Measurements from ENCODE around the gene TXNDC11. TPM values are rescaled to one million over a fixed set of nuclear protein-coding genes. Genes with fewer than 3 reads are reported as not detected.

TXNDC11 gene
- total RNA-seq, 4 donors from 2014 or later = 45.7 to 67.2 (median 51.4) TPM

Small RNA genes lying within 50 kb of the gene (small RNA-seq; reads per million reads assigned to genes)
- not detected for gene RF00017

Other genes starting within 250 kb of the TXNDC11 start
- gene LITAF, start 155.9 kb downstream of the TXNDC11 start, total RNA-seq = 10 to 100 TPM; 54.8 to 73.0 (median 65.3) TPM
- gene SNN, start 74.4 kb downstream of the TXNDC11 start, total RNA-seq = 10 to 100 TPM; 24.3 to 30.6 (median 27.0) TPM
- gene ZC3H7A, start 54.4 kb upstream of the TXNDC11 start, total RNA-seq = 10 to 100 TPM; 59.2 to 86.7 (median 76.2) TPM
- gene RSL1D1, start 108.7 kb upstream of the TXNDC11 start, total RNA-seq = 100 to 1,000 TPM in 3 of 4 donors, 10 to 100 TPM in 1; 67.3 to 107 (median 103) TPM
- 10 to 100 TPM; 43.2 to 49.8 (median 46.2) TPM for gene GSPT1, start 173.1 kb upstream of the TXNDC11 start, total RNA-seq
- 10 to 100 TPM in 1 of 4 donors, 1 to 10 TPM in 3; 6.8 to 12.6 (median 8.3) TPM for gene NPIPB2, start 199.2 kb upstream of the TXNDC11 start, total RNA-seq
- gene TNFRSF17, start 222.4 kb upstream of the TXNDC11 start, total RNA-seq = not detected
- 10 to 100 TPM; 23.9 to 45.7 (median 36.1) TPM for gene SNX29, start 233.9 kb upstream of the TXNDC11 start, total RNA-seq